Measurements from ENCODE around the gene SETMAR.

SETMAR gene

GRCh38 chr3:4311496-4311895, 8.3 kb downstream of the SETMAR start:
- H3K4me3 ChIP-seq (ENCODE audit: low read depth, low read length), result no peak overlapping the region
- no peak for DNase-seq (ENCODE audit: low read depth, low spot score)
- TF ChIP-seq CTCF (IDR thresholded peaks at IDR 0.05; ENCODE audit: low read depth, low read length), result no peak
- in situ Hi-C loops (cut with HindIII; ENCODE audit: low sequenced_read_pairs), result no loop called here

GRCh38 chr3:4313606-4314293, 10.6 kb downstream of the SETMAR start:
- in situ Hi-C loops (cut with HindIII; ENCODE audit: low sequenced_read_pairs), result no loop called here
- no peak overlapping the region for H3K4me3 ChIP-seq (ENCODE audit: low read depth, low read length)
- TF ChIP-seq CTCF (IDR thresholded peaks at IDR 0.05; ENCODE audit: low read depth, low read length), result no peak
- DNase-seq (ENCODE audit: low read depth, low spot score), result no peak

GRCh38 chr3:4314688-4315087, 11.5 kb downstream of the SETMAR start:
- TF ChIP-seq CTCF (IDR thresholded peaks at IDR 0.05; ENCODE audit: low read depth, low read length), result peak; percentile 36
- no peak for DNase-seq (ENCODE audit: low read depth, low spot score)
- in situ Hi-C loops (cut with HindIII; ENCODE audit: low sequenced_read_pairs), result no loop called here
- no peak overlapping the region for H3K4me3 ChIP-seq (ENCODE audit: low read depth, low read length)

DNA sequence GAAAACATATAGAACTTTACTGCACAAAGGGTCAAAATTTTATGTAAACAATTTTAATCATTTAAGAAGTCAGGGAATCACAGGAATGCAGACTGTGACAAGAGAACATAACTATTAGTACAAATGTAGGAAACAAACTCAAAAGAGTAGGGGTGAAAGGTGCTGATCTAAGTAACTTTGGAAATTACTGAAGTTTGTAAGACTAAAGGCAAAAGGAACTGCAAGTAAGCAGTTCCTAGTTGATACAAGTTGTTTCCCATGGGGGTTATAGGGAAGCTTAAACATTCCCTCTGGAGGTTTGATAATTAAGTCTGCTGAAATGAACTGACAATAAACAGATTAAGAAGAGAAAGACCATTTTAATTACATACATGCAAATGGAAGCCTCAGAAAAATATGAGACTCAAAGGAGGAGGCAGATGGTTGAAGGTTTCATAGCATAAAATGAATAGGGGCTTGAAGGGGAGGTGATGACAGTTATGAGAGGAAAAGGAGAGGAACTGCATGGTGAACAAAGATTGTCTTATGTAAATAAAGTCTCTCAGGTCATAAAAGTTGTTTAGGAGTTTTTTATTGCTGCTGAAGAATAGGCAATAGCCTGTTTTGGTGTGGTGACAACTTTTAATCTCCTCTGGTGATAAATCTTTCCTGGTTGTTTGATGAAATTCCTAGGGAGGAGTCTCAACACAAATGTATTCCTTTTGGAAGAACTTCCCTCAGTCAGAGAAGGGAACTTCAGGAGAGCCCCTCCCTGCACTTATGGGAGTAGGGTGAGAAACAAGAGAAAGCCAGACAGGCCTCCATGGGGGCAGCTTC, 17.1 kb downstream of the SETMAR start:
- TF ChIP-seq CTCF (IDR thresholded peaks at IDR 0.05; ENCODE audit: low read depth, low read length), result no peak
- DNase-seq (ENCODE audit: low read depth, low spot score), result no peak
- H3K4me3 ChIP-seq (ENCODE audit: low read depth, low read length), result no peak overlapping the region
- in situ Hi-C loops (cut with HindIII; ENCODE audit: low sequenced_read_pairs), result no loop called here

- in situ Hi-C loops (cut with HindIII; ENCODE audit: low sequenced_read_pairs), result no loop called here
- DNase-seq (ENCODE audit: low read depth, low spot score), result no peak
- TF ChIP-seq CTCF (IDR thresholded peaks at IDR 0.05; ENCODE audit: low read depth, low read length), result no peak
- H3K4me3 ChIP-seq (ENCODE audit: low read depth, low read length), result no peak overlapping the region
Observed at GRCh38 chr3:4321732-4322131, 18.6 kb downstream of the SETMAR start.

DNA sequence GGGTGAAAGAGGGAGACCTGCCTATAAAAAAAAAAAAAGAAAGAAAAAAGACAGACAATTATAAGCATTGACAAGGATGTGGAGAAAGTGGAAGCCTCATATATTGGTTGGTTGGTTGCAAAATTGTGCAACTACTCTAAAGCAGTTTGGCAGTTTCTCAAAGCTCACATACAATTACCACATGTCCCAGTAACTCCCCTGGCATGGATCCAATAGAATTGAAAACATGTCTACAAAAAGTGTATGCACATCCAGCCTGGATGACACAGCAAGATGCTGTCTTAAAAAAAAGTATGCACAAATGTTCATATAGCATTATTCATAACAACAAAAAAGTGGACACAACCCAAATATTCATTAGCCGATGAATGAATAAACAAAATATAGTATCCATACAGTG, 19.5 kb downstream of the SETMAR start:
- in situ Hi-C loops (cut with HindIII; ENCODE audit: low sequenced_read_pairs), result no loop called here
- H3K4me3 ChIP-seq (ENCODE audit: low read depth, low read length), result no peak overlapping the region
- TF ChIP-seq CTCF (IDR thresholded peaks at IDR 0.05; ENCODE audit: low read depth, low read length), result no peak
- peak; percentile 53 for DNase-seq (ENCODE audit: low read depth, low spot score)
